H9 (cell line): ENCODE results near the gene AP4S1. TPM values are rescaled to one million over a fixed set of nuclear protein-coding genes. Genes with fewer than 3 reads are reported as not detected.

Experiments used
- DNase-seq: peaks from one replicate; pipeline ENCODE4 v3.0.0-alpha.2; 2017
- H2AFZ ChIP-seq: one replicate; pipeline ENCODE4 v1.6.1; 2013; ENCODE audit warnings: mild to moderate bottlenecking, low read length, control low read depth, moderate library complexity
- H2AK5ac ChIP-seq: 2 replicates; pipeline ENCODE4 v1.6.1; 2013; ENCODE audit warnings: low read length, control low read depth, mixed read lengths; ENCODE audit not compliant: insufficient read length
- H2BK120ac ChIP-seq: one replicate; pipeline ENCODE4 v1.6.1; 2013; ENCODE audit warnings: low read depth, mild to moderate bottlenecking, low read length, control low read depth, inconsistent platforms; ENCODE audit not compliant: poor library complexity, severe bottlenecking
- H2BK12ac ChIP-seq: 2 replicates; pipeline ENCODE4 v1.6.1; 2013; ENCODE audit warnings: low read length, control low read depth, mixed read lengths, low read depth; ENCODE audit not compliant: insufficient read length
- H2BK15ac ChIP-seq: 2 replicates; pipeline ENCODE4 v1.6.1; 2013; ENCODE audit warnings: low read depth, low read length, control low read depth
- H2BK20ac ChIP-seq: one replicate; pipeline ENCODE4 v1.6.1; 2013; ENCODE audit warnings: low read depth, mild to moderate bottlenecking, low read length, control low read depth, inconsistent platforms; ENCODE audit not compliant: poor library complexity, severe bottlenecking
- H2BK5ac ChIP-seq: 2 replicates; pipeline ENCODE4 v1.6.1; 2013; ENCODE audit warnings: low read length, control low read depth, mixed read lengths; ENCODE audit not compliant: insufficient read length
- H3K14ac ChIP-seq: 2 replicates; pipeline ENCODE4 v1.6.1; 2013; ENCODE audit warnings: low read length, control low read depth; ENCODE audit not compliant: insufficient read depth
- H3K18ac ChIP-seq: 2 replicates; pipeline ENCODE4 v1.6.1; 2013; ENCODE audit warnings: low read depth, mild to moderate bottlenecking, mixed read lengths, low read length, control low read depth; ENCODE audit not compliant: insufficient read length
- H3K23ac ChIP-seq: 2 replicates; pipeline ENCODE4 v1.6.1; 2013; ENCODE audit warnings: low read length, control low read depth, mixed read lengths, low read depth; ENCODE audit not compliant: insufficient read length
- H3K23me2 ChIP-seq: 2 replicates; pipeline ENCODE4 v1.6.1; 2013; ENCODE audit warnings: low read depth, mild to moderate bottlenecking, mixed read lengths, low read length, control low read depth; ENCODE audit not compliant: insufficient read length, poor library complexity, severe bottlenecking
- H3K27ac ChIP-seq: 2 replicates; pipeline ENCODE4 v1.5.1; 2013; ENCODE audit warnings: low read length, control low read depth, mixed read lengths, low read depth; ENCODE audit not compliant: insufficient read length
- H3K27me3 ChIP-seq: 2 replicates; pipeline ENCODE4 v1.6.1; 2013; ENCODE audit warnings: low read length, control low read depth, inconsistent platforms; ENCODE audit not compliant: insufficient read depth
- H3K4ac ChIP-seq: 2 replicates; pipeline ENCODE4 v1.6.1; 2013; ENCODE audit warnings: low read depth, mild to moderate bottlenecking, control low read depth, inconsistent platforms, low read length, moderate library complexity
- H3K4me1 ChIP-seq: 2 replicates; pipeline ENCODE4 v1.6.1; 2013; ENCODE audit warnings: low read length, control low read depth, inconsistent platforms; ENCODE audit not compliant: insufficient read depth
- H3K4me2 ChIP-seq: 2 replicates; pipeline ENCODE4 v1.6.1; 2013; ENCODE audit warnings: low read length, control low read depth, mixed read lengths; ENCODE audit not compliant: insufficient read length, insufficient read depth
- H3K56ac ChIP-seq: 2 replicates; pipeline ENCODE4 v1.6.1; 2013; ENCODE audit warnings: low read depth, mild to moderate bottlenecking, mixed read lengths, low read length, control low read depth; ENCODE audit not compliant: insufficient read length
- H3K79me1 ChIP-seq: 2 replicates; pipeline ENCODE4 v1.6.1; 2013; ENCODE audit warnings: low read depth, mild to moderate bottlenecking, moderate library complexity, low read length, control low read depth, inconsistent platforms; ENCODE audit not compliant: insufficient read depth, poor library complexity, severe bottlenecking
- H3K79me2 ChIP-seq: 2 replicates; pipeline ENCODE4 v1.6.1; 2013; ENCODE audit warnings: low read length, control low read depth, inconsistent platforms; ENCODE audit not compliant: insufficient read depth
- H3K9ac ChIP-seq: 2 replicates; pipeline ENCODE4 v1.6.1; 2013; ENCODE audit warnings: low read length, control low read depth, mixed read lengths; ENCODE audit not compliant: insufficient read length; ENCODE audit errors: extremely low read depth
- H3K9me3 ChIP-seq: one replicate; pipeline ENCODE4 v1.6.1; 2013; ENCODE audit warnings: low read depth, low read length, inconsistent platforms; ENCODE audit not compliant: control insufficient read depth
- H3T11ph ChIP-seq: one replicate; pipeline ENCODE4 v1.6.1; 2013; ENCODE audit warnings: mild to moderate bottlenecking, low read length, control low read depth, inconsistent platforms
- H4K20me1 ChIP-seq: one replicate; pipeline ENCODE4 v1.6.1; 2013; ENCODE audit not compliant: control insufficient read depth, insufficient read length, insufficient read depth
- H4K5ac ChIP-seq: 2 replicates; pipeline ENCODE4 v1.6.1; 2013; ENCODE audit warnings: low read depth, mild to moderate bottlenecking, mixed read lengths, low read length, control low read depth; ENCODE audit not compliant: insufficient read length
- H4K8ac ChIP-seq: replicated peaks from 2 replicates; pipeline ENCODE4 v1.6.1; 2013; ENCODE audit warnings: low read length, control low read depth, mixed read lengths, low read depth; ENCODE audit not compliant: insufficient read length
- H4K91ac ChIP-seq: 2 replicates; pipeline ENCODE4 v1.6.1; 2013; ENCODE audit warnings: low read depth, mild to moderate bottlenecking, moderate library complexity, mixed read lengths, low read length, control low read depth; ENCODE audit not compliant: insufficient read length
- H3K27ac Mint-ChIP-seq, 3 experiments: 2 replicates in 2 of 3; 3 replicates in 1 of 3; pipeline ENCODE4 v1.8.0; 2020 to 2021; ENCODE audit warnings: mixed read lengths in 3 of 3, mild to moderate bottlenecking in 1 of 3, moderate library complexity in 1 of 3
- H3K27me3 Mint-ChIP-seq: 2 replicates; pipeline ENCODE4 v1.8.0; 2021; ENCODE audit warnings: low read depth, mild to moderate bottlenecking, moderate library complexity, mixed read lengths
- H3K36me3 Mint-ChIP-seq, 3 experiments: 2 replicates in 2 of 3; 3 replicates in 1 of 3; pipeline ENCODE4 v1.8.0; 2020 to 2021; ENCODE audit warnings: low read depth in 3 of 3, mixed read lengths in 3 of 3; ENCODE audit not compliant: insufficient read depth in 1 of 3
- H3K4me1 Mint-ChIP-seq, 2 experiments: 2 replicates each; pipeline ENCODE4 v1.8.0; 2020; ENCODE audit warnings: mixed read lengths in 2 of 2
- H3K4me3 Mint-ChIP-seq, 2 experiments: 2 replicates in 1 of 2; 3 replicates in 1 of 2; pipeline ENCODE4 v1.8.0; 2020 to 2021; ENCODE audit warnings: mild to moderate bottlenecking in 2 of 2, mixed read lengths in 2 of 2, moderate library complexity in 1 of 2
- H3K9me3 Mint-ChIP-seq, 2 experiments: 2 replicates in 1 of 2; 3 replicates in 1 of 2; pipeline ENCODE4 v1.8.0; 2020; ENCODE audit warnings: mild to moderate bottlenecking in 2 of 2, mixed read lengths in 2 of 2, moderate library complexity in 1 of 2
- CTCF ChIP-seq: fragments of 200-600 bp; sonication (generic); conservative IDR thresholded peaks from 3 replicates; pipeline ENCODE4 v1.8.0; 2021; ENCODE audit warnings: antibody characterized with exemption, mild to moderate bottlenecking
- total RNA-seq: library from RNA; stranded (reverse); gene quantifications from 2 replicates; pipeline ENCODE4 v1.2.1, GENCODE V29; 2021

AP4S1 gene
- total RNA-seq, 1 experiment from 2014 or later, result 13.7 TPM

GRCh38 chr14:30993071-30993470, 32.4 kb upstream of the AP4S1 start:
- H3K23me2 ChIP-seq, result no peaks in the 10 kb centered on the region
- no peak overlapping the region for H2AK5ac ChIP-seq
- no peak overlapping the region for H3K4ac ChIP-seq
- H3K4me1 ChIP-seq, result peaks cover 4% of the 10 kb centered on the region; the same call in 1 of the 2 replicates
- no peak overlapping the region for H3K4me3 Mint-ChIP-seq
- no peaks in the 10 kb centered on the region for H3K9me3 ChIP-seq
- TF ChIP-seq CTCF, result no peak
- H2BK20ac ChIP-seq, result no peak overlapping the region
- no peak overlapping the region; a peak in 1 of 7 replicates for H3K27ac Mint-ChIP-seq
- H2BK15ac ChIP-seq, result no peak overlapping the region
- H3K27me3 ChIP-seq, result no peaks in the 10 kb centered on the region
- no peak overlapping the region for H2BK5ac ChIP-seq
- H2AFZ ChIP-seq, result no peak overlapping the region
- no peak overlapping the region for H2BK12ac ChIP-seq
- H3K36me3 Mint-ChIP-seq, result peaks cover 0 to under 1% (median 0%) of the 10 kb centered on the region in 3 experiments; a peak in 1 of 7 replicates
- peaks cover 32% of the 10 kb centered on the region; the same call in 1 of the 2 replicates for H3K79me2 ChIP-seq
- no peak overlapping the region for H3K4me2 ChIP-seq
- H4K91ac ChIP-seq, result no peak overlapping the region
- H3K18ac ChIP-seq, result no peak overlapping the region
- no peaks in the 10 kb centered on the region for H3K27me3 Mint-ChIP-seq
- no peak overlapping the region for H3K23ac ChIP-seq
- peaks cover 46 to 50% of the 10 kb centered on the region in 2 experiments for H3K4me1 Mint-ChIP-seq
- H3K9me3 Mint-ChIP-seq, result no peaks in the 10 kb centered on the region; a peak in 1 of 5 replicates
- H3T11ph ChIP-seq, result no peak overlapping the region
- H3K14ac ChIP-seq, result no peak overlapping the region
- H3K27ac ChIP-seq, result no peak overlapping the region
- H2BK120ac ChIP-seq, result no peak overlapping the region
- H3K79me1 ChIP-seq, result peaks cover 5% of the 10 kb centered on the region
- H4K5ac ChIP-seq, result no peak overlapping the region
- DNase-seq, result no peak
- H4K8ac ChIP-seq, result no peak overlapping the region
- H3K9ac ChIP-seq, result no peak overlapping the region
- no peaks in the 10 kb centered on the region for H4K20me1 ChIP-seq
- no peak overlapping the region for H3K56ac ChIP-seq
